Osteoblast (primary cell): ENCODE results near the gene MRPL53. TPM values are rescaled to one million over a fixed set of nuclear protein-coding genes. Genes with fewer than 3 reads are reported as not detected.
A peak's percentile ranks its signal among the peaks of the same experiment; 100 is the strongest.
"Not testable (repeated sequence)": the region's sequence is repeated elsewhere in the genome, so short reads cannot be mapped to it uniquely, and the experiment has no call there.

Source experiments
- DNase-seq: peaks from one replicate; pipeline ENCODE4 v3.0.0; 2011; ENCODE audit warnings: low spot score, mixed read lengths; ENCODE audit not compliant: insufficient read length; ENCODE audit errors: missing footprints
- H2AFZ ChIP-seq: 2 replicates; pipeline ENCODE4 v1.6.0; 2011; ENCODE audit warnings: mild to moderate bottlenecking, low read length
- H3K27ac ChIP-seq: 2 replicates; pipeline ENCODE4 v1.5.1; 2011; ENCODE audit warnings: mild to moderate bottlenecking, low read depth, low read length, moderate library complexity
- H3K27me3 ChIP-seq: 2 replicates; pipeline ENCODE4 v1.6.0; 2012; ENCODE audit warnings: mild to moderate bottlenecking, control low read depth, inconsistent platforms, low read length, moderate library complexity; ENCODE audit not compliant: insufficient read depth
- H3K36me3 ChIP-seq: 2 replicates; pipeline ENCODE4 v1.5.1; 2011; ENCODE audit warnings: mild to moderate bottlenecking, low read length, control low read depth, moderate library complexity; ENCODE audit not compliant: insufficient read depth
- H3K4me1 ChIP-seq: 2 replicates; pipeline ENCODE4 v1.5.1; 2011; ENCODE audit warnings: mild to moderate bottlenecking, low read length, control low read depth, moderate library complexity; ENCODE audit not compliant: insufficient read depth
- H3K4me2 ChIP-seq: 2 replicates; pipeline ENCODE4 v1.6.0; 2011; ENCODE audit warnings: mild to moderate bottlenecking, low read length; ENCODE audit not compliant: insufficient read depth
- H3K4me3 ChIP-seq: fragments of 200-600 bp; sonication (generic); 3 replicates; pipeline ENCODE4 v1.5.1; 2012; ENCODE audit warnings: mild to moderate bottlenecking, low read length, inconsistent platforms; ENCODE audit not compliant: insufficient read depth
- H3K79me2 ChIP-seq: 2 replicates; pipeline ENCODE4 v1.6.0; 2012; ENCODE audit warnings: mild to moderate bottlenecking, low read length, control low read depth, inconsistent platforms; ENCODE audit not compliant: insufficient read depth
- H3K9me3 ChIP-seq: 2 replicates; pipeline ENCODE4 v1.5.1; 2011; ENCODE audit warnings: low read depth, low read length, control low read depth
- H4K20me1 ChIP-seq: 2 replicates; pipeline ENCODE4 v1.6.0; 2012; ENCODE audit warnings: mild to moderate bottlenecking, low read length, control low read depth; ENCODE audit not compliant: insufficient read depth
- CTCF ChIP-seq: IDR thresholded peaks from 2 replicates; pipeline ENCODE4 v1.5.1; 2011; ENCODE audit warnings: mild to moderate bottlenecking, low read depth, low read length, moderate library complexity; ENCODE audit errors: extremely low read depth
- total RNA-seq: library from RNA; depleted of rRNA; stranded (reverse); fragments of >200 nt; gene quantifications from 2 replicates; pipeline ENCODE4 v1.2.3, GENCODE V29; 2012

The MRPL53 gene
- total RNA-seq, 1 donor: 23.5 TPM

DNA sequence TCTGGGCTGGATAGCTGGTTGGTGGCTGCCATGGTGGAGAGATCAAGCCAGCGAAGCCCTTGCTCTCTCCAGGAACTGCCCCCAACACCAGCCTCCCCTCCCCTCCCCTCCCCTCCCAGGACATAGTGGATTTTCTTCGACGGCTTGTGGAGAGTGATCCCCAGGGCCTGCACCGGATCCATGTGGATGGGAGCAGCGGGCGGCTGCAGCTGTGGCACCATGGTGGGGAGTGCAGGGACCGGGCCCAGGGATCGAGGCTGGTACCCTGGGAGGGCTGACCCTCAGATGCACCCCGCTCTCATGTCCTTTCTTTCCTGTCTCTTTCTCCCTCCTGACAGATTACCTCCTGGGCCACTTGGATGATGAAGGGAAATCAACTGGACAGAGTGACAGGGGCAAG lies 17.4 kb upstream of the MRPL53 start:
- Histone ChIP-seq H3K4me3 (no peak overlapping the region), H3K4me2 (no peak overlapping the region), H3K36me3 (peaks cover 53% of the 10 kb centered on the region), H3K79me2 (peaks cover 24% of the 10 kb centered on the region), H3K27ac (no peak overlapping the region), H2AFZ (no peak overlapping the region), H3K9me3 (no peaks in the 10 kb centered on the region), H4K20me1 (no peaks in the 10 kb centered on the region), H3K4me1 (peaks cover 29% of the 10 kb centered on the region), H3K27me3 (no peaks in the 10 kb centered on the region)
- TF ChIP-seq CTCF: no peak
- DNase-seq: no peak

- no peak for DNase-seq
- H3K27ac ChIP-seq: peak overlapping the region; percentile 23
- peaks cover 29% of the 10 kb centered on the region for H3K4me1 ChIP-seq
- H3K9me3 ChIP-seq: no peaks in the 10 kb centered on the region
- no peak for TF ChIP-seq CTCF
- no peaks in the 10 kb centered on the region for H4K20me1 ChIP-seq
- H2AFZ ChIP-seq: no peak overlapping the region
- H3K4me2 ChIP-seq: peak overlapping the region; percentile 41
- H3K79me2 ChIP-seq: peaks cover 31% of the 10 kb centered on the region
- H3K36me3 ChIP-seq: peaks cover 49% of the 10 kb centered on the region
- no peaks in the 10 kb centered on the region for H3K27me3 ChIP-seq
- H3K4me3 ChIP-seq: no peak overlapping the region
These were observed 16.4 kb upstream of the MRPL53 start for GRCh38 chr2:74488643-74489481.

DNA sequence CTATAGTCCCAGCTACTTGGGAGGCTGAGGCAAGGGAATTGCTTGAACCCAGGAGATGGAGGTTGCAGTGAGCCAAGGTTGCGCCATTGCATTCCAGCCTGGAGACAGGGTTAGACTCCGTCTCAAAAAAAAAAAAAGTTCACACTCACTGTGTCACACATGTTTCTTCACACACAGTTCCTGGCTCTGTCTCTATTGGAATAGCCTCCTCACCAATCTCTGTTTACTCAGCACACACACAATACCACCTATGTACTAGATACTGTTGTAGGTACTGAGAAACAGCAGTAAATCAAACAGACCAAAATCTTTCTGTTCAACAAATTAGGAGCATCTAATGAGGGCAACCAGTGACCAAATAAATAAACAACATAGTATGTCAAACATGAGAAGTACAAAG lies 13.7 kb upstream of the MRPL53 start:
- Histone ChIP-seq H3K4me3 (no peak overlapping the region), H3K27me3 (no peaks in the 10 kb centered on the region), H3K9me3 (no peaks in the 10 kb centered on the region), H3K36me3 (peaks cover 23% of the 10 kb centered on the region), H2AFZ (no peak overlapping the region), H3K79me2 (peaks cover 57% of the 10 kb centered on the region), H3K27ac (no peak overlapping the region), H3K4me2 (no peak overlapping the region), H3K4me1 (peaks cover 33% of the 10 kb centered on the region), H4K20me1 (no peaks in the 10 kb centered on the region)
- no peak for DNase-seq
- TF ChIP-seq CTCF: no peak

- Histone ChIP-seq H3K79me2 (peaks cover 62% of the 10 kb centered on the region), H2AFZ (peak overlapping the region; percentile 99), H3K27ac (peak overlapping the region; percentile 77), H3K4me3 (peak overlapping the region; percentile 95), H3K4me2 (peak overlapping the region; percentile 94), H3K36me3 (peaks cover 30% of the 10 kb centered on the region), H3K4me1 (peaks cover 31% of the 10 kb centered on the region)
- H4K20me1 ChIP-seq, DNase-seq, H3K27me3 ChIP-seq, H3K9me3 ChIP-seq: not testable (repeated sequence)
These were observed 11.2 kb upstream of the MRPL53 start for GRCh38 chr2:74483675-74484164.
